Esophagus squamous epithelium (tissue), 5 donors: ENCODE measurements around the gene TAGLN. TPM values are rescaled to one million over a fixed set of nuclear protein-coding genes. Genes with fewer than 3 reads are reported as not detected.

Experiments
- DNase-seq: peaks from one replicate; lab custom pipeline; 2025; lab: John Stamatoyannopoulos, UW
- H3K27ac ChIP-seq, 4 donors: fragments of 200-600 bp; sonication (generic); one replicate each; pipeline ENCODE4 v1.5.1; 2016 to 2019; ENCODE audit warnings: mild to moderate bottlenecking in 1 of 4
- H3K27me3 ChIP-seq, 4 donors: fragments of 200-600 bp; sonication (generic); 1 replicate in 3 of 4; 2 replicates in 1 of 4; pipeline versions ENCODE4 v1.5.1 to v1.6.0; 2017 to 2021; ENCODE audit warnings: antibody characterized with exemption in 1 of 4
- H3K36me3 ChIP-seq, 3 donors: fragments of 200-600 bp; sonication (generic); one replicate each; pipeline ENCODE4 v1.5.1; 2016 to 2019
- H3K4me1 ChIP-seq, 3 donors: fragments of 200-600 bp; sonication (generic); one replicate each; pipeline ENCODE4 v1.5.1; 2017 to 2019
- H3K4me3 ChIP-seq, 4 donors: fragments of 200-600 bp; sonication (generic); 1 replicate in 3 of 4; 2 replicates in 1 of 4; pipeline ENCODE4 v1.5.1; 2016 to 2019; ENCODE audit warnings: mild to moderate bottlenecking in 2 of 4, moderate library complexity in 1 of 4
- H3K9me3 ChIP-seq, 3 donors: fragments of 200-600 bp; sonication (generic); one replicate each; pipeline ENCODE4 v1.5.1; 2016 to 2019
- CTCF ChIP-seq, 6 experiments: fragments of 450-650 bp in 4 of 6; fragments of 200-600 bp in 2 of 6; sonication (generic) in 2 of 6; IDR thresholded peaks; one replicate each; pipeline ENCODE4 v1.5.1; 2016 to 2019; ENCODE audit warnings: antibody characterized with exemption in 6 of 6, mild to moderate bottlenecking in 4 of 6, moderate library complexity in 4 of 6
- POLR2A ChIP-seq, 4 donors: fragments of 450-650 bp; IDR thresholded peaks; one replicate each; pipeline ENCODE4 v1.6.1; 2017; ENCODE audit warnings: antibody characterized with exemption in 4 of 4, mild to moderate bottlenecking in 4 of 4, moderate library complexity in 3 of 4
- WGBS, 2 donors: methylation state at CpG; one replicate each; pipeline ENCODE4 v1.1.5; 2018; 5-methylcytosine and 5-hydroxymethylcytosine counted together
- intact Hi-C: fragments of 100-400 bp; cut with DNase I; formaldehyde crosslinking; loops from one replicate; pipeline ENCODE4 v1.15.0; 2022
- total RNA-seq, 4 donors: library from RNA; depleted of rRNA; stranded (reverse); fragments of >200 nt; gene quantifications; one replicate each; pipeline ENCODE4 v1.1.0, GENCODE V29; 2016
- donor health status: DM: yes; HTN: yes; CAD: no.

TAGLN gene
- total RNA-seq, 4 donors from 2014 or later = 64.8 to 1,356 (median 373) TPM

GRCh38 chr11:117218133-117218915 is 19.2 kb downstream of the TAGLN start:
- DNase-seq = no peak
- Histone ChIP-seq H3K9me3 (no peaks in the 10 kb centered on the region), H3K27ac (peak overlapping the region; percentile 72 to 93 (median 84)), H3K27me3 (no peaks in the 10 kb centered on the region), H3K4me3 (peak overlapping the region in 2 of 4 donors; percentile 3 to 15), H3K4me1 (peaks cover 9 to 71% (median 34%) of the 10 kb centered on the region in 3 donors), H3K36me3 (peaks cover 21 to 100% (median 27%) of the 10 kb centered on the region in 3 donors)
- TF ChIP-seq CTCF (IDR thresholded peaks at IDR 0.05) (no peak), POLR2A (IDR thresholded peaks at IDR 0.05) (no peak)
- 76 to 78% methylated on average over 6 to 15 of the region's 15 CpGs for WGBS, 2 donors
- intact Hi-C loops = no loop called here

GRCh38 chr11:117219001-117219400 is 19.8 kb downstream of the TAGLN start:
- no peak for DNase-seq
- intact Hi-C loops = no loop called here

GRCh38 chr11:117219455-117219854 is 20.3 kb downstream of the TAGLN start:
- H3K27ac ChIP-seq = peak overlapping the region; percentile 72 to 93 (median 84)
- no peak overlapping the region for H3K4me3 ChIP-seq
- H3K36me3 ChIP-seq = peaks cover 25 to 100% (median 30%) of the 10 kb centered on the region in 3 donors
- no peaks in the 10 kb centered on the region for H3K9me3 ChIP-seq
- H3K27me3 ChIP-seq = no peaks in the 10 kb centered on the region
- no peak for DNase-seq
- intact Hi-C loops = no loop called here
- H3K4me1 ChIP-seq = peaks cover 9 to 71% (median 34%) of the 10 kb centered on the region in 3 donors
- WGBS, 2 donors = 82 to 90% methylated on average over 1 of the region's 8 CpGs
- TF ChIP-seq POLR2A (IDR thresholded peaks at IDR 0.05) (no peak), CTCF (IDR thresholded peaks at IDR 0.05) (no peak)

More at GRCh38 chr11:117219001-117219400, 19.8 kb downstream of the TAGLN start:
- TF ChIP-seq POLR2A (IDR thresholded peaks at IDR 0.05) (no peak), CTCF (IDR thresholded peaks at IDR 0.05) (no peak)
- no peaks in the 10 kb centered on the region for H3K9me3 ChIP-seq
- H3K27me3 ChIP-seq = no peaks in the 10 kb centered on the region
- 91 to 93% methylated on average over 4 to 8 of the region's 9 CpGs for WGBS, 2 donors
- H3K4me3 ChIP-seq = no peak overlapping the region
- H3K4me1 ChIP-seq = peaks cover 9 to 71% (median 34%) of the 10 kb centered on the region in 3 donors
- H3K36me3 ChIP-seq = peaks cover 25 to 100% (median 29%) of the 10 kb centered on the region in 3 donors
- peak overlapping the region; percentile 72 to 93 (median 84) for H3K27ac ChIP-seq

- WGBS, 2 donors = 87 to 97% methylated on average over 4 of the region's 4 CpGs
- Histone ChIP-seq H3K4me1 (peaks cover 9 to 71% (median 34%) of the 10 kb centered on the region in 3 donors), H3K36me3 (peaks cover 20 to 99% (median 34%) of the 10 kb centered on the region in 3 donors), H3K27ac (peak overlapping the region; percentile 72 to 93 (median 84)), H3K4me3 (no peak overlapping the region), H3K9me3 (no peaks in the 10 kb centered on the region), H3K27me3 (no peaks in the 10 kb centered on the region)
- TF ChIP-seq POLR2A (IDR thresholded peaks at IDR 0.05) (no peak), CTCF (IDR thresholded peaks at IDR 0.05) (no peak)
- no peak for DNase-seq
- intact Hi-C loops = no loop called here
Observed at GRCh38 chr11:117219995-117220394, 20.8 kb downstream of the TAGLN start.

GRCh38 chr11:117220568-117220967 is 21.4 kb downstream of the TAGLN start:
- Histone ChIP-seq H3K9me3 (no peaks in the 10 kb centered on the region), H3K27me3 (no peaks in the 10 kb centered on the region), H3K27ac (peak overlapping the region; percentile 72 to 93 (median 84)), H3K4me3 (no peak overlapping the region), H3K4me1 (peaks cover 9 to 71% (median 34%) of the 10 kb centered on the region in 3 donors), H3K36me3 (peaks cover 20 to 99% (median 34%) of the 10 kb centered on the region in 3 donors)
- TF ChIP-seq POLR2A (IDR thresholded peaks at IDR 0.05) = peak in 2 of 4 donors; percentile 13 to 21
- TF ChIP-seq CTCF (IDR thresholded peaks at IDR 0.05) = no peak
- no peak for DNase-seq
- 61% methylated on average over 8 of the region's 9 CpGs; no CpG with 5 or more reads in 1 of the 2 donors for WGBS, 2 donors
- intact Hi-C loops = no loop called here
